ENCODE results near the gene TFF3. TPM values are rescaled to one million over a fixed set of nuclear protein-coding genes. Genes with fewer than 3 reads are reported as not detected.

The TFF3 gene
- total and polyA plus RNA-seq, 10 of the 15 experiments (the other 5 are each of a cell fraction or from before 2014, with no cell fraction given) = not detected

GRCh38 chr21:42312626-42313104 is 2.5 kb downstream of the TFF3 start:
- ChIA-PET POLR2A (no interaction called here), SMC1A (ENCODE audit: uncharacterized antibody, unreplicated experiment) (interaction anchor here (4.1 kb wide), 1 partner anchor 223 kb away, joined by 28 read pairs; no protein-coding TSS in a partner anchor), RAD21 (ENCODE audit: unreplicated experiment) (no interaction called here), CTCF (no interaction called here)
- no peaks in the 10 kb centered on the region for H4K20me1 ChIP-seq (ENCODE audit: control insufficient read depth, insufficient read depth)
- no peaks in the 10 kb centered on the region for H3K79me2 ChIP-seq (ENCODE audit: control insufficient read depth, insufficient read depth, low read length)
- TF ChIP-seq, protein P1, sequence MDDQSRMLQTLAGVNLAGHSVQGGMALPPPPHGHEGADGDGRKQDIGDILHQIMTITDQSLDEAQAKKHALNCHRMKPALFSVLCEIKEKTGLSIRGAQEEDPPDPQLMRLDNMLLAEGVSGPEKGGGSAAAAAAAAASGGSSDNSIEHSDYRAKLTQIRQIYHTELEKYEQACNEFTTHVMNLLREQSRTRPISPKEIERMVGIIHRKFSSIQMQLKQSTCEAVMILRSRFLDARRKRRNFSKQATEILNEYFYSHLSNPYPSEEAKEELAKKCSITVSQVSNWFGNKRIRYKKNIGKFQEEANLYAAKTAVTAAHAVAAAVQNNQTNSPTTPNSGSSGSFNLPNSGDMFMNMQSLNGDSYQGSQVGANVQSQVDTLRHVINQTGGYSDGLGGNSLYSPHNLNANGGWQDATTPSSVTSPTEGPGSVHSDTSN (IDR thresholded peaks at IDR 0.05; ENCODE audit: insufficient replicate concordance, low read depth, low read length) = no peak
- TF ChIP-seq CHD4 (IDR thresholded peaks at IDR 0.05) (no peak), MTA2 (IDR thresholded peaks at IDR 0.05; ENCODE audit: low read depth) (no peak), SMAD1 (IDR thresholded peaks at IDR 0.05; ENCODE audit: low read depth, partially characterized antibody) (no peak), ZNF592 (IDR thresholded peaks at IDR 0.05) (no peak), MEF2B (IDR thresholded peaks at IDR 0.05; ENCODE audit: partially characterized antibody, poor library complexity, severe bottlenecking) (no peak), ASH2L (IDR thresholded peaks at IDR 0.05; ENCODE audit: borderline replicate concordance, low read depth) (no peak), PML (IDR thresholded peaks at IDR 0.05; ENCODE audit: low read length) (no peak), CHD1 (IDR thresholded peaks at IDR 0.05; ENCODE audit: low read depth, low read length) (no peak), CEBPZ (IDR thresholded peaks at IDR 0.05; ENCODE audit: low read depth, low read length) (no peak), RCOR1 (conservative IDR thresholded peaks at IDR 0.05; ENCODE audit: low read depth, low read length) (no peak), NKRF (conservative IDR thresholded peaks at IDR 0.05) (no peak)
- no peak overlapping the region for H3K4me3 ChIP-seq
- H3K9me3 ChIP-seq (replicated peaks; ENCODE audit: control insufficient read depth, insufficient read depth, low read length) = no peaks in the 10 kb centered on the region
- no peak overlapping the region for H3K9ac ChIP-seq (ENCODE audit: control insufficient read depth, insufficient read depth, low read length)
- ATAC-seq (no peak), FAIRE-seq (no peak), DNase-seq (ENCODE audit: low read depth, low spot score) (no peak)
- no peak overlapping the region for H3K4me2 ChIP-seq (ENCODE audit: control insufficient read depth, insufficient read depth)
- no peaks in the 10 kb centered on the region for H3K4me1 ChIP-seq (ENCODE audit: control insufficient read depth, insufficient read depth, low read length)
- no TSS peak for BruUV-seq (replicated peaks)
- H2AFZ ChIP-seq (ENCODE audit: control insufficient read depth, low read depth, low read length) = no peak overlapping the region
- no peaks in the 10 kb centered on the region for H3K36me3 ChIP-seq (ENCODE audit: control insufficient read depth in 2 of 2, insufficient read depth in 2 of 2, low read length in 1 of 2)
- WGBS (ENCODE audit: insufficient coverage, insufficient replicate concordance, low lambda C conversion rate, missing lambda C conversion rate) = 50% methylated on average over 16 of the region's 16 CpGs
- in situ Hi-C loops (cut with MboI) = no loop called here
- H3K27ac ChIP-seq (ENCODE audit: control insufficient read depth, insufficient read depth) = no peak overlapping the region
- no peaks in the 10 kb centered on the region for H3K27me3 ChIP-seq (replicated peaks in 1 of 2; ENCODE audit: control insufficient read depth in 2 of 2, insufficient read depth in 2 of 2, low read length in 1 of 2)
- intact Hi-C loops (cut with micrococcal nuclease; ENCODE audit: unreplicated experiment) = no loop called here

Data from GM12878 (cell line).